HepG2 (cell line): ENCODE measurements around the gene ANKRD29. TPM values are rescaled to one million over a fixed set of nuclear protein-coding genes. Genes with fewer than 3 reads are reported as not detected.

Experiments used
- ATAC-seq: fragments of 200-7000 bp; cut with Tn5 transposase; 3 replicates; pipeline ENCODE4 v1.9.1; 2020; ENCODE audit warnings: mild to moderate bottlenecking, moderate library complexity
- BruUV-seq: library from RNA; stranded (reverse); fragments of 400-500 nt; replicated peaks from 2 replicates; lab custom pipeline; 2021; lab: Mats Ljungman, UMichigan
- CTCF ChIA-PET: fragments of 300-600 bp; formaldehyde crosslinking; extraction: SDS; loops from one replicate; lab custom pipeline; 2021; ENCODE audit warnings: low total read pairs, inconsistent platforms, low intra/inter-chr PET ratio; lab: Yijun Ruan, JAX
- POLR2A ChIA-PET: fragments of 350-600 bp; sonication (Branson Sonifier 250); formaldehyde crosslinking; loops from one replicate; lab custom pipeline; 2020; ENCODE audit warnings: antibody characterized with exemption, inconsistent platforms; lab: Yijun Ruan, JAX
- DNase-seq: peaks from one replicate; pipeline ENCODE4 v3.0.0-alpha.2; 2015; ENCODE audit warnings: low spot score
- FAIRE-seq: peaks from 3 replicates; lab custom pipeline; 2011; peaks lifted over from hg19 to GRCh38; lab: Jason Lieb, UNC
- H2AFZ ChIP-seq: one replicate; pipeline ENCODE4 v1.6.1; 2011; ENCODE audit warnings: low read length, inconsistent platforms
- H3K27ac ChIP-seq: fragments of 300-600 bp; 3 replicates; pipeline ENCODE4 v1.8.0; 2011; ENCODE audit warnings: mixed run types, mild to moderate bottlenecking, mixed read lengths, low read length, inconsistent platforms; ENCODE audit not compliant: insufficient read depth; ENCODE audit errors: extremely low read length
- H3K27me3 ChIP-seq, 2 experiments: fragments of 200-600 bp in 1 of 2; 2 replicates in 1 of 2; 3 replicates in 1 of 2; pipeline versions ENCODE4 v1.6.0 to v1.8.0; 2011; ENCODE audit warnings: low read length in 2 of 2, mild to moderate bottlenecking in 2 of 2, moderate library complexity in 2 of 2, inconsistent platforms in 1 of 2; ENCODE audit not compliant: insufficient read depth in 2 of 2, control insufficient read depth in 1 of 2
- H3K36me3 ChIP-seq, 2 experiments: fragments of 200-600 bp in 1 of 2; replicated peaks in 1 of 2; 2 replicates in 1 of 2; 3 replicates in 1 of 2; pipeline versions ENCODE4 v1.5.1 to v1.8.0; 2011; ENCODE audit warnings: low read length in 2 of 2, inconsistent platforms in 1 of 2; ENCODE audit not compliant: insufficient read depth in 2 of 2, control insufficient read depth in 1 of 2
- H3K4me1 ChIP-seq: 2 replicates; pipeline ENCODE4 v1.5.1; 2012; ENCODE audit warnings: low read length, inconsistent platforms; ENCODE audit not compliant: insufficient read depth
- H3K4me2 ChIP-seq: 2 replicates; pipeline ENCODE4 v1.6.0; 2011; ENCODE audit warnings: low read depth, low read length, inconsistent platforms
- H3K4me3 ChIP-seq, 3 experiments: fragments of 200-600 bp in 1 of 3; sonication (generic), shearing (Covaris generic) in 1 of 3; replicated peaks in 1 of 3; 2 replicates each; pipeline ENCODE4 v1.5.1; 2011 to 2016; ENCODE audit warnings: low read length in 3 of 3, inconsistent platforms in 2 of 3, low read depth in 2 of 3, mild to moderate bottlenecking in 2 of 3, control low read depth in 1 of 3, mixed read lengths in 1 of 3; ENCODE audit not compliant: insufficient read depth in 1 of 3
- H3K79me2 ChIP-seq: one replicate; pipeline ENCODE4 v1.6.1; 2011; ENCODE audit warnings: low read length, inconsistent platforms; ENCODE audit not compliant: insufficient read depth
- H3K9ac ChIP-seq: 2 replicates; pipeline ENCODE4 v1.6.0; 2011; ENCODE audit warnings: mild to moderate bottlenecking, low read depth, low read length, inconsistent platforms; ENCODE audit not compliant: insufficient read depth
- H3K9me3 ChIP-seq: 2 replicates; pipeline ENCODE4 v1.5.1; 2012; ENCODE audit warnings: mild to moderate bottlenecking, low read length
- H4K20me1 ChIP-seq: 2 replicates; pipeline ENCODE4 v1.6.0; 2011; ENCODE audit warnings: inconsistent platforms, mild to moderate bottlenecking, low read length, moderate library complexity; ENCODE audit not compliant: insufficient read depth
- ATF7-NPFF ChIP-seq: sonication (generic); formaldehyde crosslinking; IDR thresholded peaks from 2 replicates; pipeline ENCODE4 v1.8.1; 2023; ENCODE audit warnings: mild to moderate bottlenecking, low read depth, missing genetic modification reagents, moderate library complexity
- HCFC1 ChIP-seq: fragments of 150-350 bp; IDR thresholded peaks from 2 replicates; pipeline ENCODE4 v1.6.1; 2014; ENCODE audit warnings: low read depth, low read length
- NCOA5 ChIP-seq: sonication (generic); formaldehyde crosslinking; IDR thresholded peaks from 2 replicates; pipeline ENCODE4 v1.4.0; 2020; ENCODE audit warnings: missing genetic modification reagents
- NR2F6 ChIP-seq, 2 experiments: IDR thresholded peaks; 2 replicates each; pipeline ENCODE4 v1.6.1; 2016; ENCODE audit warnings: antibody characterized with exemption in 1 of 2, mild to moderate bottlenecking in 1 of 2
- SIX4 ChIP-seq: sonication (generic); formaldehyde crosslinking; IDR thresholded peaks from 2 replicates; pipeline ENCODE4 v1.4.0; 2020; ENCODE audit warnings: missing genetic modification reagents
- SKIL ChIP-seq: sonication (generic); formaldehyde crosslinking; IDR thresholded peaks from 2 replicates; pipeline ENCODE4 v1.8.0; 2022; ENCODE audit warnings: missing genetic modification reagents, mild to moderate bottlenecking, moderate library complexity, borderline replicate concordance
- TCF7L2 ChIP-seq: IDR thresholded peaks from 2 replicates; pipeline ENCODE4 v1.6.1; 2011; ENCODE audit warnings: mild to moderate bottlenecking, low read depth, low read length, moderate library complexity
- TRAFD1 ChIP-seq: sonication (generic); formaldehyde crosslinking; IDR thresholded peaks from 2 replicates; pipeline ENCODE4 v1.5.1; 2020; ENCODE audit warnings: missing genetic modification reagents, mild to moderate bottlenecking, borderline replicate concordance
- ZBTB25 ChIP-seq: IDR thresholded peaks from 2 replicates; pipeline ENCODE4 v1.6.1; 2018; ENCODE audit warnings: missing genetic modification reagents
- ZNF3 ChIP-seq: IDR thresholded peaks from 2 replicates; pipeline ENCODE4 v1.7.0; 2017; ENCODE audit warnings: inconsistent platforms
- ZNF350 ChIP-seq: sonication (generic); formaldehyde crosslinking; IDR thresholded peaks from 2 replicates; pipeline ENCODE4 v1.4.0; 2020; ENCODE audit warnings: mild to moderate bottlenecking, low read depth, missing genetic modification reagents, borderline replicate concordance
- WGBS: methylation state at CpG from one replicate; pipeline ENCODE4 v1.1.6; 2017; ENCODE audit warnings: low lambda C conversion rate; 5-methylcytosine and 5-hydroxymethylcytosine counted together
- in situ Hi-C: cut with HindIII; loops from 2 replicates; pipeline ENCODE4 v1.10.0; 2017; ENCODE audit warnings: low pct_unique_long_range_greater_than_20kb; ENCODE audit not compliant: extremely low pct_ligation_motif_present
- intact Hi-C: fragments of 100-400 bp; cut with micrococcal nuclease; formaldehyde crosslinking; loops from one replicate; pipeline ENCODE4 v1.10.0; 2022; ENCODE audit not compliant: unreplicated experiment
- polyA plus RNA-seq, 8 experiments: library from polyadenylated mRNA; depleted of rRNA in 3 of 8; stranded (reverse) in 7 of 8; unstranded in 1 of 8; fragments of >200 nt; fragmentation: Illumina TruSeq in 4 of 8; extraction: Trizol in 4 of 8; gene quantifications; 2 replicates each; pipeline versions ENCODE4 v1.2.1 to v1.2.3, GENCODE V29; 2011 to 2016; ENCODE audit warnings: low read depth in 4 of 8, missing spikeins in 1 of 8, mixed read lengths in 1 of 8; ENCODE audit not compliant: insufficient read depth in 1 of 8
- total RNA-seq, 5 experiments: library from RNA; depleted of rRNA; stranded (reverse); fragments of >200 nt; fragmentation: Illumina TruSeq; extraction: Trizol; gene quantifications; 2 replicates each; pipeline ENCODE4 v1.2.3, GENCODE V29; 2016; ENCODE audit warnings: low read depth in 1 of 5

ANKRD29 gene
- total and polyA plus RNA-seq, 2 of the 13 experiments (the other 11 are each of a cell fraction or from before 2014, with no cell fraction given): not detected

- no peaks in the 10 kb centered on the region for H3K36me3 ChIP-seq
- ChIA-PET POLR2A (no interaction called here), CTCF (interaction anchor here (1.3 to 1.4 kb wide), 3 partner anchors 80 to 203 kb away, joined by 3 to 29 read pairs (median 4); no protein-coding TSS in a partner anchor)
- no peak for ATAC-seq
- H3K9me3 ChIP-seq: no peaks in the 10 kb centered on the region; the same call in 1 of the 2 replicates
- H3K27me3 ChIP-seq: peaks cover 2 to 7% of the 10 kb centered on the region in 2 experiments; a peak in 3 of 5 replicates
- no peak overlapping the region for H3K9ac ChIP-seq
- no peaks in the 10 kb centered on the region for H3K79me2 ChIP-seq
- no peak overlapping the region for H2AFZ ChIP-seq
- H3K4me3 ChIP-seq: no peak overlapping the region
- H3K4me2 ChIP-seq: no peak overlapping the region
- no TSS peak for BruUV-seq
- in situ Hi-C loops (loop anchor here (5.0 to 10.0 kb wide), 2 partner anchors 80 to 188 kb away; no protein-coding TSS in a partner anchor), intact Hi-C loops (loop anchor here (1.0 to 10.0 kb wide), 4 partner anchors 60 to 415 kb away; no protein-coding TSS in a partner anchor)
- no peaks in the 10 kb centered on the region for H4K20me1 ChIP-seq
- no peak for DNase-seq
- no peak for TF ChIP-seq ZBTB25 (CRISPR knock-in tag)
- TF ChIP-seq NR2F6 (IDR thresholded peaks at IDR 0.05): no peak
- TF ChIP-seq NR2F6 (CRISPR knock-in tag; IDR thresholded peaks at IDR 0.05): no peak
- FAIRE-seq: no peak
- WGBS: 53% methylated on average over 4 of the region's 4 CpGs
- H3K27ac ChIP-seq: no peak overlapping the region
- H3K4me1 ChIP-seq: no peaks in the 10 kb centered on the region
Measured at GRCh38 chr18:23702606-23703005, 39.9 kb upstream of the ANKRD29 start.

GRCh38 chr18:23701544-23702064, 38.9 kb upstream of the ANKRD29 start:
- ChIA-PET POLR2A (no interaction called here), CTCF (no interaction called here)
- intact Hi-C loops: loop anchor here (5.0 to 10.0 kb wide), 3 partner anchors 59 to 416 kb away; no protein-coding TSS in a partner anchor
- Histone ChIP-seq H2AFZ (no peak overlapping the region), H3K4me1 (no peaks in the 10 kb centered on the region), H3K27me3 (peaks cover 2 to 7% of the 10 kb centered on the region in 2 experiments; a peak in 3 of 5 replicates), H3K36me3 (no peaks in the 10 kb centered on the region), H3K4me3 (no peak overlapping the region), H3K9me3 (no peaks in the 10 kb centered on the region), H3K9ac (no peak overlapping the region), H3K4me2 (no peak overlapping the region), H3K27ac (no peak overlapping the region), H4K20me1 (no peaks in the 10 kb centered on the region), H3K79me2 (no peaks in the 10 kb centered on the region)
- WGBS: 54% methylated on average over 8 of the region's 8 CpGs
- no peak for DNase-seq
- in situ Hi-C loops: loop anchor here (5.0 to 10.0 kb wide), 2 partner anchors 79 to 187 kb away; no protein-coding TSS in a partner anchor
- FAIRE-seq: no peak
- no peak for ATAC-seq
- BruUV-seq: no TSS peak
- TF ChIP-seq SIX4 (CRISPR knock-in tag): no peak
- no peak for TF ChIP-seq ATF7-NPFF
- TF ChIP-seq ZNF350 (CRISPR knock-in tag): no peak
- TF ChIP-seq SKIL (CRISPR knock-in tag): no peak
- TF ChIP-seq TRAFD1 (CRISPR knock-in tag): no peak
- no peak for TF ChIP-seq ZNF3 (CRISPR knock-in tag)
- no peak for TF ChIP-seq TCF7L2
- TF ChIP-seq HCFC1: no peak
- no peak for TF ChIP-seq NCOA5 (CRISPR knock-in tag)
